ENCODE measurements around the gene SPINT3.

DNA sequence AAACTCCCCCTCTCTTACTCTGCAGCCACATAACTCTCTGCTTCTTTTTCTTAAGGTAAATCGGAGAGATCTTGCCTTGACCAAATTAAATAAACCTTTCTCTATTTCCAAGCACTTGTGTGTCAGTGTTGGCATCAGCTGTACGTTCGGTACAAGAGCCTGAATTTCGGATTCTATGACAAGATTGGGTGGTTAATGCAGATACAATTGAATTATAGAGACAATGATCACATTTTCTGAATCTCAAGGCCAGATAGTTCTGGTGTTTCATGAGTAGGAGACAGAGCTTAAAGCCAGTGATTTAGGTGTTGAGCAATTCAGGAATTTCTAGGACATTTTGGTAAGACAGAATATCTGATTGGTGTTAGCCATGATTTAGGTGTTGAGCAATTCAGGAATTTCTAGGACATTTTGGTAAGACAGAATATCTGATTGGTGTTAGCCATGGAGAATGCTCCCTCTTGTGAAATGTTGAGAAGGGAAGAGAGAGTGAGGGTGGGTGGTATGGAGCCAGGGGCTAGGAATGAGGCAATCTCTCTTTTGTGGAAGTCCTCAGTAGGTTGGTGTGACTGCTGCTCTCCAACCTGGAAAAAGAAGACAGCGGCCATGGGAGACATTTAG, 5.1 kb downstream of the SPINT3 start:
- TF ChIP-seq CREB1 (IDR thresholded peaks at IDR 0.05; ENCODE audit: low read depth) (no peak), RAD21 (IDR thresholded peaks at IDR 0.05; ENCODE audit: low read depth) (no peak), EP300 (IDR thresholded peaks at IDR 0.05; ENCODE audit: borderline replicate concordance) (no peak), FOXM1 (IDR thresholded peaks at IDR 0.05; ENCODE audit: borderline replicate concordance, low read depth) (no peak), ZBTB7A (IDR thresholded peaks at IDR 0.05; ENCODE audit: low read depth) (no peak), REST (IDR thresholded peaks at IDR 0.05; ENCODE audit: low read depth) (no peak), YY1 (IDR thresholded peaks at IDR 0.05; ENCODE audit: low read depth) (no peak), TCF12 (IDR thresholded peaks at IDR 0.05; ENCODE audit: low read depth) (no peak), TAF1 (IDR thresholded peaks at IDR 0.05; ENCODE audit: low read depth) (no peak), CEBPB (IDR thresholded peaks at IDR 0.05) (no peak)
- TF ChIP-seq, protein P1, sequence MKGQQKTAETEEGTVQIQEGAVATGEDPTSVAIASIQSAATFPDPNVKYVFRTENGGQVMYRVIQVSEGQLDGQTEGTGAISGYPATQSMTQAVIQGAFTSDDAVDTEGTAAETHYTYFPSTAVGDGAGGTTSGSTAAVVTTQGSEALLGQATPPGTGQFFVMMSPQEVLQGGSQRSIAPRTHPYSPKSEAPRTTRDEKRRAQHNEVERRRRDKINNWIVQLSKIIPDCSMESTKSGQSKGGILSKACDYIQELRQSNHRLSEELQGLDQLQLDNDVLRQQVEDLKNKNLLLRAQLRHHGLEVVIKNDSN (IDR thresholded peaks at IDR 0.05): no peak

Data from Ishikawa (cell line).